ENCODE measurements around the gene M6PR.
"Not testable (repeated sequence)": the region's sequence is repeated elsewhere in the genome, so short reads cannot be mapped to it uniquely, and the experiment has no call there.

The M6PR gene

DNA sequence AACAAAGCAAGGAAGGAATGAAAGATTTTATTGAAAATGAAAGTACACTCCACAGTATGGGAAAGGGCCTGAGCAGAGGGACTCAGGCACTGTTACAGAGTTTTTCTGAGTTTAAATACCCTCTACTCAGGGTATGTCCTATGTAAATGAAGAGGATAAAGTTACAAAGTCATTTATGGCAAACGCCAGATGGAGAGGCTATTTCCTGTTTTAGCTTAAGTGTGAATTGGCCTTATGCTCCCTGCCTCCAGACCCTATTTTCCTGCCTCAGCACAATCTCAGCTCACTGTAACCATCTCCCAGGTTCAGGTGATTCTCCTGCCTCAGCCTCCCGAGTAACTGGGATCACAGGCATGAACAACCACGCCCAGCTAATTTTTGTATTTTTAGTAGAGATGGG, 41.9 kb downstream of the M6PR start:
- CTCF ChIA-PET, result interaction anchor here (1.4 kb wide), 1 partner anchor 17 kb away, joined by 6 read pairs; no protein-coding TSS in a partner anchor
- H3K27me3 ChIP-seq (replicated peaks in 2 of 5; ENCODE audit: control insufficient read depth in 4 of 5, insufficient read depth in 5 of 5, low read length in 4 of 5), result peaks cover 0 to 31% (median 11%) of the 10 kb centered on the region in 5 experiments
- no peak overlapping the region for H3K4me3 ChIP-seq (ENCODE audit: control insufficient read depth in 1 of 7, extremely low read depth in 1 of 7, insufficient read depth in 4 of 7, low read depth in 2 of 7, low read length in 6 of 7)
- no peak overlapping the region for H3K27ac ChIP-seq (ENCODE audit: insufficient read depth in 1 of 2, low read depth in 1 of 2, low read length in 2 of 2, poor library complexity in 1 of 2, severe bottlenecking in 2 of 2)
- peaks cover 0 to 19% (median 6%) of the 10 kb centered on the region in 4 experiments for H3K4me1 ChIP-seq (ENCODE audit: control extremely low read depth in 1 of 4, control insufficient read depth in 4 of 4, insufficient read depth in 4 of 4, low read length in 3 of 4)
- POLR2A ChIA-PET, result interaction anchor here (0.7 kb wide), 1 partner anchor 219 kb away, joined by 3 read pairs; no protein-coding TSS in a partner anchor
- H3K36me3 ChIP-seq (ENCODE audit: control insufficient read depth in 4 of 4, insufficient read depth in 4 of 4, low read length in 3 of 4), result no peaks in the 10 kb centered on the region
- peaks cover 0 to 4% (median 0%) of the 10 kb centered on the region in 5 experiments for H3K9me3 ChIP-seq (ENCODE audit: control extremely low read depth in 1 of 5, control insufficient read depth in 4 of 5, insufficient read depth in 2 of 5, low read depth in 1 of 5, low read length in 4 of 5)
- WGBS (ENCODE audit: insufficient coverage), result 67% methylated on average over 3 of the region's 3 CpGs
- peak in 2 of 3 donors; percentile 28 to 32 for DNase-seq

DNA sequence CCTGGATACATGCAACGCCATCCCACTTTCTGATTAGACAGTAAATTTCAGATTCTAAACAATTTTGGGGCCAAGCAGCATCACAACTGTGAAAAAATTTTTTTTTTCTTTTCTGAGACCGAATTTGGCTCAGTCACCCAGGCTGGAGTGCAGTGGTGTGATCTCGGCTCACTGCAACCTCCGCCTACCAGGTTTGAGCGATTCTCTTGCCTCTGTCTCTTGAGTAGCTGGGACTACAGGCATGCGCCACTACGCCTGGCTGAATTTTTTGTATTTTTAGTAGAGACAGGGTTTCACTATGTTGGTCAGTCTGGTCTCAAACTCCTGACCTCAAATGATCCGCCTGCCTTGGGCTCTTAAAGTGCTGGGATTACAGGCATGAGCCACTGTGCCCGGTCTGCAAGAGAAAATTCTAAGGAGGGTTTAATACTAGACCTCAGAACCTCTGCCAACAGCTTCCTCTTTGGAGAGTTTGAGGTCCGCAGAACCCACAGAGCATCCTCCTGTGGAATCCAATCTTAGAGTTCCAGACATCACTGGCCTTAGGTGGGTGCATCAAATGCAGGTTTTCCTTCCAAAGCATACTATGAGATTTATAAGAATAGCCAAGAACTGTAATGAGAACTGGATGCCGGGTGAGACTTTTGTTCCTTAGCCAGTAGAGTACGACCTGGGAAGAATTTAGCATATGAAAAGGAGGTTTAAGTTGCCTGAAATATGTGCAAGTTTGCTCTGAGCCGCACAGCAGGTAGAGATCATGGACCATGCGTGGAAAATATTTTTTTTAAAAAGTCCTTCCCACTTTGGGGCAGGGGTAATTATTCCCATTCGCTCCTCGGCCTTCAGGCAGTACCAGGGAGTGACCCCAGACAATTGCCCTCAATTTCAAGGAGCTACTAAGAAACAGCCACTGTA, 42.9 kb downstream of the M6PR start:
- H3K27ac ChIP-seq (ENCODE audit: insufficient read depth in 1 of 2, low read depth in 1 of 2, low read length in 2 of 2, poor library complexity in 1 of 2, severe bottlenecking in 2 of 2), result no peak overlapping the region
- H3K36me3 ChIP-seq (ENCODE audit: control insufficient read depth in 4 of 4, insufficient read depth in 4 of 4, low read length in 3 of 4), result no peaks in the 10 kb centered on the region
- peaks cover 0 to 31% (median 11%) of the 10 kb centered on the region in 5 experiments for H3K27me3 ChIP-seq (replicated peaks in 2 of 5; ENCODE audit: control insufficient read depth in 4 of 5, insufficient read depth in 5 of 5, low read length in 4 of 5)
- peaks cover 0 to 19% (median 6%) of the 10 kb centered on the region in 4 experiments for H3K4me1 ChIP-seq (ENCODE audit: control extremely low read depth in 1 of 4, control insufficient read depth in 4 of 4, insufficient read depth in 4 of 4, low read length in 3 of 4)
- ChIA-PET CTCF (interaction anchor here (1.0 to 1.4 kb wide), 2 partner anchors 16 to 132 kb away, joined by 3 to 6 read pairs; no protein-coding TSS in a partner anchor), POLR2A (no interaction called here)
- H3K4me3 ChIP-seq (ENCODE audit: control insufficient read depth in 1 of 7, extremely low read depth in 1 of 7, insufficient read depth in 4 of 7, low read depth in 2 of 7, low read length in 6 of 7), result no peak overlapping the region
- peaks cover 0 to 5% (median 0%) of the 10 kb centered on the region in 5 experiments for H3K9me3 ChIP-seq (ENCODE audit: control extremely low read depth in 1 of 5, control insufficient read depth in 4 of 5, insufficient read depth in 2 of 5, low read depth in 1 of 5, low read length in 4 of 5)
- WGBS (ENCODE audit: insufficient coverage), result 66% methylated on average over 11 of the region's 16 CpGs
- peak; percentile 36 to 78 (median 76) for DNase-seq

DNA sequence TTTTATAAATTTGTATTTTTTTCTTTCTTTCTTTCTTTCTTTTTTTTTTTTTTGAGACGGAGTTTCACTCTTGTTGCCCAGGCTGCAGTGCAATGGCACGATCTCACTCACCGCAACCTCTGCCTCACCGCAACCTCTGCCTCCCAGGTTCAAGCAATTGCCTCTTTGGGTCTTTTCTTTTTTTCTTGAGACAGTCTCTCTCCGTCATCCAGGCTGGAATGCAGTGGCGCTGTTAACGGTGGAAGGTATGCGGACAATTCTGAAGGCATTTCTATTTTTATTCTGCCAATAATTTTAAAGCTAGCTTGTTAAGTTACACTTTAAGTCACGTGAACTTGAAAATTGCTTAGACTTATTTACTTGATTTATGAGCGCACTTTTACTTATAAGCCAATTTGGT, 43.9 kb downstream of the M6PR start:
- Histone ChIP-seq H3K27me3 (replicated peaks in 2 of 5; ENCODE audit: control insufficient read depth in 4 of 5, insufficient read depth in 5 of 5, low read length in 4 of 5) (peaks cover 0 to 31% (median 11%) of the 10 kb centered on the region in 5 experiments), H3K9me3 (ENCODE audit: control extremely low read depth in 1 of 5, control insufficient read depth in 4 of 5, insufficient read depth in 2 of 5, low read depth in 1 of 5, low read length in 4 of 5) (peaks cover 0 to 11% (median 0%) of the 10 kb centered on the region in 5 experiments), H3K4me1 (ENCODE audit: control extremely low read depth in 1 of 4, control insufficient read depth in 4 of 4, insufficient read depth in 4 of 4, low read length in 3 of 4) (peaks cover 0 to 19% (median 6%) of the 10 kb centered on the region in 4 experiments), H3K27ac (ENCODE audit: insufficient read depth in 1 of 2, low read depth in 1 of 2, low read length in 2 of 2, poor library complexity in 1 of 2, severe bottlenecking in 2 of 2) (no peak overlapping the region), H3K4me3 (ENCODE audit: control insufficient read depth in 1 of 7, extremely low read depth in 1 of 7, insufficient read depth in 4 of 7, low read depth in 2 of 7, low read length in 6 of 7) (no peak overlapping the region), H3K36me3 (ENCODE audit: control insufficient read depth in 4 of 4, insufficient read depth in 4 of 4, low read length in 3 of 4) (no peaks in the 10 kb centered on the region)
- DNase-seq, result no peak
- ChIA-PET CTCF (interaction anchor here (1.5 kb wide), 1 partner anchor 144 kb away, joined by 3 read pairs; no protein-coding TSS in a partner anchor), POLR2A (no interaction called here)
- WGBS (ENCODE audit: insufficient coverage), result 100% methylated on average over 1 of the region's 10 CpGs

DNA sequence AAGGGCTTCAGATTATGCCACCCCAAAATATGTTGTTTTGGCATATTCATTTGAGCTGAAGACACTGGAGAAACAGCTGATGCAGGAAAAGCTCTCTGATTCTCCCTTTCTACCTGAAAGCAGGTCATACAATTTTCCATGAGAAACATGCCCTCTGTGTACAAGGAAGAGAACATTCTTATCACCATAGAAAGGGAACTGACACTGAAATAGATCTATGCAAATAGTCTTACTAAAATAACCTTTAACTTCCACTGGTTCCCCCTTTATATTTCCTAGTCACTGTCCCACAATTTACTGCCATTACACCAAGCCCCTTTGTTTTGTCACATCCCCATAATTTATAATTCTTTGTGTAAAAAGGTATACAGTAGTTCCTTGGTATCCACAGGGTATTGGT, 44.8 kb downstream of the M6PR start:
- Histone ChIP-seq H3K4me3 (ENCODE audit: control insufficient read depth in 1 of 7, extremely low read depth in 1 of 7, insufficient read depth in 4 of 7, low read depth in 2 of 7, low read length in 6 of 7) (no peak overlapping the region), H3K4me1 (ENCODE audit: control extremely low read depth in 1 of 4, control insufficient read depth in 4 of 4, insufficient read depth in 4 of 4, low read length in 3 of 4) (peaks cover 0 to 19% (median 6%) of the 10 kb centered on the region in 4 experiments), H3K27me3 (replicated peaks in 2 of 5; ENCODE audit: control insufficient read depth in 4 of 5, insufficient read depth in 5 of 5, low read length in 4 of 5) (peaks cover 0 to 31% (median 11%) of the 10 kb centered on the region in 5 experiments), H3K36me3 (ENCODE audit: control insufficient read depth in 4 of 4, insufficient read depth in 4 of 4, low read length in 3 of 4) (no peaks in the 10 kb centered on the region), H3K27ac (ENCODE audit: insufficient read depth in 1 of 2, low read depth in 1 of 2, low read length in 2 of 2, poor library complexity in 1 of 2, severe bottlenecking in 2 of 2) (no peak overlapping the region), H3K9me3 (ENCODE audit: control extremely low read depth in 1 of 5, control insufficient read depth in 4 of 5, insufficient read depth in 2 of 5, low read depth in 1 of 5, low read length in 4 of 5) (peaks cover 0 to 11% (median 0%) of the 10 kb centered on the region in 5 experiments)
- no peak for DNase-seq
- ChIA-PET POLR2A (no interaction called here), CTCF (interaction anchor here (1.5 kb wide), 1 partner anchor 145 kb away, joined by 3 read pairs; no protein-coding TSS in a partner anchor)

DNA sequence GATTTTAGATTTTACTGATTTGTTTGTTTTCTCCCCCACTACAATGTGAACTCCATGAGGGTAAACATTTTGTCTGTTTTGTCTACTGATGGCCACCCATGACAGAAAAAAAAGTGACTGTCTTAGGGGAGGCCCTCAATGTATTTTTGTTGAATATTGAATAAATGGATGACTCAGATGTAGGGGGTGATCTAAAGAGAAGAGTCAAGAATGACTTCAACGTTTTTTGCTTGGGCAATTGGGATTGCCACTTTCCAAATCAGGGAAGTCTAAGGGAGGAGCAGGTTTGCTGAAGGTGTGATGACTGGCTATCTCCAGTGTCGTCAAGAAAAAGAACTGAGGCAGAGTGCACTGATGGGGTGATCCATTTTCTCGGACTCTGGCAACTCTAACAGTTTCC, 45.8 kb downstream of the M6PR start:
- Histone ChIP-seq H3K36me3 (ENCODE audit: control insufficient read depth in 4 of 4, insufficient read depth in 4 of 4, low read length in 3 of 4) (no peaks in the 10 kb centered on the region), H3K27me3 (replicated peaks in 2 of 5; ENCODE audit: control insufficient read depth in 4 of 5, insufficient read depth in 5 of 5, low read length in 4 of 5) (peaks cover 0 to 31% (median 11%) of the 10 kb centered on the region in 5 experiments), H3K4me1 (ENCODE audit: control extremely low read depth in 1 of 4, control insufficient read depth in 4 of 4, insufficient read depth in 4 of 4, low read length in 3 of 4) (peaks cover 0 to 19% (median 6%) of the 10 kb centered on the region in 4 experiments), H3K4me3 (ENCODE audit: control insufficient read depth in 1 of 7, extremely low read depth in 1 of 7, insufficient read depth in 4 of 7, low read depth in 2 of 7, low read length in 6 of 7) (no peak overlapping the region), H3K9me3 (ENCODE audit: control extremely low read depth in 1 of 5, control insufficient read depth in 4 of 5, insufficient read depth in 2 of 5, low read depth in 1 of 5, low read length in 4 of 5) (peaks cover 0 to 14% (median 0%) of the 10 kb centered on the region in 5 experiments), H3K27ac (ENCODE audit: insufficient read depth in 1 of 2, low read depth in 1 of 2, low read length in 2 of 2, poor library complexity in 1 of 2, severe bottlenecking in 2 of 2) (no peak overlapping the region)
- CTCF ChIA-PET, result no interaction called here
- DNase-seq, result no peak
- POLR2A ChIA-PET, result no interaction called here
- 83% methylated on average over 2 of the region's 3 CpGs for WGBS (ENCODE audit: insufficient coverage)

DNA sequence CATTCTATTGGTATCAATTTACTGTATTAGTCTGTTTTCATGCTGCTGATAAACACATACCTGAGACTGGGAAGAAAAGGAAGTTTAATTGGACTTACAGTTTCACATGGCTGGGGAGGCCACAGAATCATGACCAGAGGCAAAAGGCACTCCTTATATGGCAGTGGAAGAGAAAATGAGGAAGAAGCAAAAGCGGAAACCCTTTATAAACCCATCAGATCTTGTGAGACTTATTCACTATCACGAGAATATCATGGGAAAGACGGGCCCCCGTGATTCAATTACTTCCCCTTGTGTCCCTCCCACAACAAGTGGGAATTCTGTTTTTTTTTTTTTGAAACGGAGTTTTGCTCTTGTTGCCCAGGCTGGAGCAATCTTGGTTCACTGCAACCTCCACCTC, 46.7 kb downstream of the M6PR start:
- peaks cover 0 to 14% (median 0%) of the 10 kb centered on the region in 5 experiments for H3K9me3 ChIP-seq (ENCODE audit: control extremely low read depth in 1 of 5, control insufficient read depth in 4 of 5, insufficient read depth in 2 of 5, low read depth in 1 of 5, low read length in 4 of 5)
- H3K36me3 ChIP-seq (ENCODE audit: control insufficient read depth in 4 of 4, insufficient read depth in 4 of 4, low read length in 3 of 4); H3K27ac ChIP-seq (ENCODE audit: insufficient read depth in 1 of 2, low read depth in 1 of 2, low read length in 2 of 2, poor library complexity in 1 of 2, severe bottlenecking in 2 of 2); H3K4me3 ChIP-seq (ENCODE audit: control insufficient read depth in 1 of 7, extremely low read depth in 1 of 7, insufficient read depth in 4 of 7, low read depth in 2 of 7, low read length in 6 of 7); POLR2A ChIA-PET; CTCF ChIA-PET: not testable (repeated sequence)
- H3K4me1 ChIP-seq (ENCODE audit: control extremely low read depth in 1 of 4, control insufficient read depth in 4 of 4, insufficient read depth in 4 of 4, low read length in 3 of 4), result peaks cover 0 to 19% (median 6%) of the 10 kb centered on the region in 4 experiments
- 3% methylated on average over 4 of the region's 5 CpGs for WGBS (ENCODE audit: insufficient coverage)
- peaks cover 0 to 29% (median 11%) of the 10 kb centered on the region in 5 experiments for H3K27me3 ChIP-seq (replicated peaks in 2 of 5; ENCODE audit: control insufficient read depth in 4 of 5, insufficient read depth in 5 of 5, low read length in 4 of 5)
- peak; percentile 40 to 77 (median 69) for DNase-seq

DNA sequence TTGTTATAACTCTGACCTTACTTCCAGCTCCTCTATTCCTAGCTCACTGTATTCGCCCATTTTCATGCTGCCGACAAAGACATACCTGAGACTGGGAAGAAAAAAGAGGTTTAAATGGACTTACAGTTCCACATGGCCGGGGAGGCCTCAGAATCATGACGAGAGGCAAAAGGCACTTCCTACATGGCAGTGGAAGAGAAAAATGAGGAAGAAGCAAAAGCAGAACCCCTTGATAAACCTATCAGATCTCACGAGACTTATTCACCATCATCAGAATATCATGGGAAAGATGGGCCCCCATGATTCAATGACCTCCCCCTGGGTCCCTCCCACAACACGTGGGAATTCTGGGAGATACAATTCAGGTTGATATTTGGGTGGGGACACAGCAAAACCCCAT, 49.6 kb downstream of the M6PR start:
- ChIA-PET POLR2A (no interaction called here), CTCF (interaction anchor here (0.7 kb wide), 1 partner anchor 9 kb away, joined by 3 read pairs; no protein-coding TSS in a partner anchor)
- Histone ChIP-seq H3K9me3 (ENCODE audit: control extremely low read depth in 1 of 5, control insufficient read depth in 4 of 5, insufficient read depth in 2 of 5, low read depth in 1 of 5, low read length in 4 of 5) (peaks cover 0 to 14% (median 0%) of the 10 kb centered on the region in 5 experiments), H3K27me3 (replicated peaks in 2 of 5; ENCODE audit: control insufficient read depth in 4 of 5, insufficient read depth in 5 of 5, low read length in 4 of 5) (peaks cover 0 to 9% (median 4%) of the 10 kb centered on the region in 5 experiments), H3K27ac (ENCODE audit: insufficient read depth in 1 of 2, low read depth in 1 of 2, low read length in 2 of 2, poor library complexity in 1 of 2, severe bottlenecking in 2 of 2) (no peak overlapping the region), H3K36me3 (ENCODE audit: control insufficient read depth in 4 of 4, insufficient read depth in 4 of 4, low read length in 3 of 4) (no peaks in the 10 kb centered on the region), H3K4me3 (ENCODE audit: control insufficient read depth in 1 of 7, extremely low read depth in 1 of 7, insufficient read depth in 4 of 7, low read depth in 2 of 7, low read length in 6 of 7) (no peak overlapping the region), H3K4me1 (ENCODE audit: control extremely low read depth in 1 of 4, control insufficient read depth in 4 of 4, insufficient read depth in 4 of 4, low read length in 3 of 4) (peaks cover 0 to 3% (median 1%) of the 10 kb centered on the region in 4 experiments)
- peak in 2 of 3 donors; percentile 63 to 78 for DNase-seq
- 60% methylated on average over 2 of the region's 6 CpGs for WGBS (ENCODE audit: insufficient coverage)

Data from common myeloid progenitor, CD34-positive (primary cell).